Measurements from ENCODE around the gene PCDHB4. TPM values are rescaled to one million over a fixed set of nuclear protein-coding genes. Genes with fewer than 3 reads are reported as not detected.
"Not testable (repeated sequence)": the region's sequence is repeated elsewhere in the genome, so short reads cannot be mapped to it uniquely, and the experiment has no call there.

Gene PCDHB4
- total RNA-seq, 1 donor from 2014 or later, result 7.8 TPM

DNA sequence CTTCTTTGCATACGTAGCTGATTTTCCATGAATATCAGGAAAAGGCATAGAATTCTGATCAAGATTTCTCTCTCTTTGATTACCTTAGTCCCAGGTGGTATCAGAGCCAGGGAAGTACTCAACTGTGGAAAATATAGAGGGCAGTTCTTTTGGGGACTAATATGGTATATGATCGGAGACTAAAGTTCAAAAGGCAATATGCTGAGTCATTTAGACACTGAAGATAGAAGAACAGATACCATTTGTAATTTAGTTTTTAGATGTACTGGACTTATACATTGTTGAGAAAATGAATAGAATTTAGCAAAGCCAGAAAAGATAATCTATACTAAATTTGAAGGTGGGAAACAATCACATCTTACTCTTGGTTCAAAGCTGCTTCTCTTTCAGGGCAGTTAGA, 16.3 kb upstream of the PCDHB4 start:
- H3K27me3 Mint-ChIP-seq (ENCODE audit: unreplicated experiment), result peaks cover 4% of the 10 kb centered on the region
- H3K4me1 Mint-ChIP-seq (ENCODE audit: low read depth, unreplicated experiment), result no peaks in the 10 kb centered on the region
- H3K4me3 Mint-ChIP-seq (ENCODE audit: unreplicated experiment), result no peak overlapping the region
- peaks cover 53% of the 10 kb centered on the region for H3K36me3 Mint-ChIP-seq (ENCODE audit: unreplicated experiment)
- no peak overlapping the region for H3K27ac Mint-ChIP-seq (ENCODE audit: unreplicated experiment)
- TF ChIP-seq, protein P1, sequence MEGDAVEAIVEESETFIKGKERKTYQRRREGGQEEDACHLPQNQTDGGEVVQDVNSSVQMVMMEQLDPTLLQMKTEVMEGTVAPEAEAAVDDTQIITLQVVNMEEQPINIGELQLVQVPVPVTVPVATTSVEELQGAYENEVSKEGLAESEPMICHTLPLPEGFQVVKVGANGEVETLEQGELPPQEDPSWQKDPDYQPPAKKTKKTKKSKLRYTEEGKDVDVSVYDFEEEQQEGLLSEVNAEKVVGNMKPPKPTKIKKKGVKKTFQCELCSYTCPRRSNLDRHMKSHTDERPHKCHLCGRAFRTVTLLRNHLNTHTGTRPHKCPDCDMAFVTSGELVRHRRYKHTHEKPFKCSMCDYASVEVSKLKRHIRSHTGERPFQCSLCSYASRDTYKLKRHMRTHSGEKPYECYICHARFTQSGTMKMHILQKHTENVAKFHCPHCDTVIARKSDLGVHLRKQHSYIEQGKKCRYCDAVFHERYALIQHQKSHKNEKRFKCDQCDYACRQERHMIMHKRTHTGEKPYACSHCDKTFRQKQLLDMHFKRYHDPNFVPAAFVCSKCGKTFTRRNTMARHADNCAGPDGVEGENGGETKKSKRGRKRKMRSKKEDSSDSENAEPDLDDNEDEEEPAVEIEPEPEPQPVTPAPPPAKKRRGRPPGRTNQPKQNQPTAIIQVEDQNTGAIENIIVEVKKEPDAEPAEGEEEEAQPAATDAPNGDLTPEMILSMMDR (IDR thresholded peaks at IDR 0.05; ENCODE audit: partially characterized antibody, unreplicated experiment), result no peak
- H3K9me3 Mint-ChIP-seq (ENCODE audit: unreplicated experiment), result peaks cover 25% of the 10 kb centered on the region
- DNase-seq, result no peak

- Mint-ChIP-seq H3K4me1 (ENCODE audit: low read depth, unreplicated experiment) (no peaks in the 10 kb centered on the region), H3K9me3 (ENCODE audit: unreplicated experiment) (peaks cover 7% of the 10 kb centered on the region), H3K27me3 (ENCODE audit: unreplicated experiment) (peaks cover 2% of the 10 kb centered on the region), H3K4me3 (ENCODE audit: unreplicated experiment) (no peak overlapping the region), H3K27ac (ENCODE audit: unreplicated experiment) (no peak overlapping the region), H3K36me3 (ENCODE audit: unreplicated experiment) (peaks cover 39% of the 10 kb centered on the region)
- no peak for DNase-seq
- TF ChIP-seq, protein P1 (IDR thresholded peaks at IDR 0.05; ENCODE audit: partially characterized antibody, unreplicated experiment), result no peak
These were observed 2.4 kb upstream of the PCDHB4 start for GRCh38 chr5:141119250-141119649.

GRCh38 chr5:141121985-141122384, 367 bp downstream of the PCDHB4 start:
- Mint-ChIP-seq H3K4me1 (ENCODE audit: low read depth, unreplicated experiment) (no peaks in the 10 kb centered on the region), H3K36me3 (ENCODE audit: unreplicated experiment) (peaks cover 20% of the 10 kb centered on the region), H3K27me3 (ENCODE audit: unreplicated experiment) (no peaks in the 10 kb centered on the region), H3K27ac (ENCODE audit: unreplicated experiment) (no peak overlapping the region), H3K4me3 (ENCODE audit: unreplicated experiment) (no peak overlapping the region), H3K9me3 (ENCODE audit: unreplicated experiment) (peaks cover 8% of the 10 kb centered on the region)
- no peak for DNase-seq
- TF ChIP-seq, protein P1 (IDR thresholded peaks at IDR 0.05; ENCODE audit: partially characterized antibody, unreplicated experiment), result no peak

DNA sequence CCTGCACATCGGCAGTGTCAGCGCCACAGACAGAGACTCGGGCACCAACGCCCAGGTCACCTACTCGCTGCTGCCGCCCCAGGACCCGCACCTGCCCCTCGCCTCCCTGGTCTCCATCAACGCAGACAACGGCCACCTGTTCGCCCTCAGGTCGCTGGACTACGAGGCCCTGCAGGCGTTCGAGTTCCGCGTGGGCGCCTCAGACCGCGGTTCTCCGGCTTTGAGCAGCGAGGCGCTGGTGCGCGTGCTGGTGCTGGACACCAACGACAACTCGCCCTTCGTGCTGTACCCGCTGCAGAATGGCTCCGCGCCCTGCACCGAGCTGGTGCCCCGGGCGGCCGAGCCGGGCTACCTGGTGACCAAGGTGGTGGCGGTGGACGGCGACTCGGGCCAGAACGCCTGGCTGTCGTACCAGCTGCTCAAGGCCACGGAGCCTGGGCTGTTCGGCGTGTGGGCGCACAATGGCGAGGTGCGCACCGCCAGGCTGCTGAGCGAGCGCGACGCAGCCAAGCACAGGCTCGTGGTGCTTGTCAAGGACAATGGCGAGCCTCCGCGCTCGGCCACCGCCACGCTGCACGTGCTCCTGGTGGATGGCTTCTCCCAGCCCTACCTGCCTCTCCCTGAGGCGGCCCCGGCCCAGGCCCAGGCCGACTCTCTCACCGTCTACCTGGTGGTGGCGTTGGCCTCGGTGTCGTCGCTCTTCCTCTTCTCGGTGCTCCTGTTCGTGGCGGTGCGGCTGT, 1.9 kb downstream of the PCDHB4 start:
- H3K36me3 Mint-ChIP-seq (ENCODE audit: unreplicated experiment), result peaks cover 20% of the 10 kb centered on the region
- not testable (repeated sequence) for H3K4me3 Mint-ChIP-seq (ENCODE audit: unreplicated experiment); H3K4me1 Mint-ChIP-seq (ENCODE audit: low read depth, unreplicated experiment); H3K9me3 Mint-ChIP-seq (ENCODE audit: unreplicated experiment); H3K27ac Mint-ChIP-seq (ENCODE audit: unreplicated experiment); DNase-seq; H3K27me3 Mint-ChIP-seq (ENCODE audit: unreplicated experiment)

DNA sequence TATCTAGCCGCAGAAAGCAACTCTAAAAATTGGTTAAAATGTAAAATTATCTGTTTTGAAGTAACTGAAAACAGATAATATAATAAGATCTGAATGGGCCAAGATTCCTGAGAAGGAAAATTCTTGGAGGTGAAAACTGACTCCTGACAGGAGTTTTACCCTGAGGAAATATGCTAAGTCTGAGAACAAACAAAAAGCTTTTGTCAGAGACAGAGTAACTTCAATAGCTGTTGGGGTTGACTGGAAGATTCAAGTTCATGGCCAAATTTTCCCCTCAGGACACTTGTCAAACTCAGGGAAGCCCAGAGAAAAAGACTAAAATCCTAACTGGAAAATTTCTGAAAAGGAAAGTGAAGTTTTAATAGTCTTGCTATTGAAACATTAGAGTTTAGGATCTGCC, 5.7 kb downstream of the PCDHB4 start:
- Mint-ChIP-seq H3K4me1 (ENCODE audit: low read depth, unreplicated experiment) (no peaks in the 10 kb centered on the region), H3K36me3 (ENCODE audit: unreplicated experiment) (peaks cover 20% of the 10 kb centered on the region), H3K27me3 (ENCODE audit: unreplicated experiment) (peaks cover 2% of the 10 kb centered on the region), H3K9me3 (ENCODE audit: unreplicated experiment) (peaks cover 8% of the 10 kb centered on the region), H3K4me3 (ENCODE audit: unreplicated experiment) (no peak overlapping the region), H3K27ac (ENCODE audit: unreplicated experiment) (no peak overlapping the region)
- TF ChIP-seq, protein P1 (IDR thresholded peaks at IDR 0.05; ENCODE audit: partially characterized antibody, unreplicated experiment), result no peak
- no peak for DNase-seq
